T47D (cell line): Measurements from ENCODE around the gene BTBD3.

Experiments
- DNase-seq, 2 experiments: peaks; one replicate each; pipeline versions ENCODE4 v3.0.0 to v3.0.0-alpha.2; 2011 to 2012; ENCODE audit warnings: low read depth in 1 of 2, low spot score in 1 of 2
- JUND ChIP-seq: IDR thresholded peaks from 2 replicates; pipeline ENCODE4 v1.6.1; 2012; ENCODE audit warnings: low read depth
- in situ Hi-C: cut with HindIII; loops from 2 replicates; pipeline ENCODE4 v1.10.0; 2016; ENCODE audit warnings: low sequenced_read_pairs, low pct_unique_long_range_greater_than_20kb

The BTBD3 gene

GRCh38 chr20:11957911-11958310 is 40.2 kb downstream of the BTBD3 start:
- DNase-seq, result no peak
- no peak for TF ChIP-seq JUND
- in situ Hi-C loops, result no loop called here

GRCh38 chr20:11958855-11959254 is 41.2 kb downstream of the BTBD3 start:
- DNase-seq, result peak; percentile 18 to 29
- no peak for TF ChIP-seq JUND
- in situ Hi-C loops, result no loop called here

- in situ Hi-C loops, result no loop called here
- DNase-seq, result no peak
- no peak for TF ChIP-seq JUND
Observed at GRCh38 chr20:11965602-11966001, 47.9 kb downstream of the BTBD3 start.

GRCh38 chr20:11966186-11966585 is 48.5 kb downstream of the BTBD3 start:
- DNase-seq, result no peak
- no peak for TF ChIP-seq JUND
- in situ Hi-C loops, result no loop called here

GRCh38 chr20:11970243-11970836 is 52.6 kb downstream of the BTBD3 start:
- in situ Hi-C loops, result no loop called here
- no peak for TF ChIP-seq JUND
- DNase-seq, result peak in 1 of 2 experiments; percentile 10

DNA sequence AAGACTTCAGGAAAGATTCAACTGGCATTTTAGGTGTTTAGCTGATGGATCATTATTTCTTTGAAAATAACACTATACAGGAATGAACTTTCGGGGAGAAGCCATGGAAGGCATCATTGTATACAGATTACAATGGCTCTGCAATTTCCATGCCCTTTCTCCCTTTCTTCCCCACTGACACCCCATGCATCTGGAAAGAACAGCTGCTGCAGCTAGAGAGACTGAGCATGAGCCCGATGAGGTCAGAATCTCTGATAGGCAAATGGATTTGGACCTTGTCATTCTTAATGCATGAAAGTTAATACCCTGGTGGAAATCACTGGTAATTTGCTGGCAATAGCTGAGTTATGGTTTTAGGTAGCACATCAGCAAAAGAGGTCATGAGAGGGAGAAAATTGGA is 54.8 kb downstream of the BTBD3 start:
- DNase-seq, result no peak
- TF ChIP-seq JUND, result no peak
- in situ Hi-C loops, result no loop called here
